Epithelial cell of prostate (primary cell): Measurements from ENCODE around the gene CDC6.
A peak's percentile ranks its signal among the peaks of the same experiment; 100 is the strongest.

Source experiments
- DNase-seq: peaks from one replicate; pipeline ENCODE4 v3.0.0-alpha.2; 2011; ENCODE audit warnings: low read depth, low spot score
- H3K27ac ChIP-seq: fragments of 450-650 bp; 2 replicates; pipeline ENCODE4 v1.5.1; 2017; ENCODE audit warnings: mild to moderate bottlenecking

CDC6 gene, protein sequence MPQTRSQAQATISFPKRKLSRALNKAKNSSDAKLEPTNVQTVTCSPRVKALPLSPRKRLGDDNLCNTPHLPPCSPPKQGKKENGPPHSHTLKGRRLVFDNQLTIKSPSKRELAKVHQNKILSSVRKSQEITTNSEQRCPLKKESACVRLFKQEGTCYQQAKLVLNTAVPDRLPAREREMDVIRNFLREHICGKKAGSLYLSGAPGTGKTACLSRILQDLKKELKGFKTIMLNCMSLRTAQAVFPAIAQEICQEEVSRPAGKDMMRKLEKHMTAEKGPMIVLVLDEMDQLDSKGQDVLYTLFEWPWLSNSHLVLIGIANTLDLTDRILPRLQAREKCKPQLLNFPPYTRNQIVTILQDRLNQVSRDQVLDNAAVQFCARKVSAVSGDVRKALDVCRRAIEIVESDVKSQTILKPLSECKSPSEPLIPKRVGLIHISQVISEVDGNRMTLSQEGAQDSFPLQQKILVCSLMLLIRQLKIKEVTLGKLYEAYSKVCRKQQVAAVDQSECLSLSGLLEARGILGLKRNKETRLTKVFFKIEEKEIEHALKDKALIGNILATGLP

GRCh38 chr17:40287494-40288369 is at the start of gene CDC6:
Gene CDC6, plus strand, starts transcription at chr17:40287879. Its CDS starts 1,542 bp downstream, at chr17:40289421.
- peak; percentile 94 for DNase-seq
- H3K27ac ChIP-seq = peak within 1 kb of the TSS; percentile 19

- H3K27ac ChIP-seq = no peak overlapping the region
- no peak for DNase-seq
These were observed 46.3 kb upstream of the CDC6 start for GRCh38 chr17:40241252-40241834.

DNA sequence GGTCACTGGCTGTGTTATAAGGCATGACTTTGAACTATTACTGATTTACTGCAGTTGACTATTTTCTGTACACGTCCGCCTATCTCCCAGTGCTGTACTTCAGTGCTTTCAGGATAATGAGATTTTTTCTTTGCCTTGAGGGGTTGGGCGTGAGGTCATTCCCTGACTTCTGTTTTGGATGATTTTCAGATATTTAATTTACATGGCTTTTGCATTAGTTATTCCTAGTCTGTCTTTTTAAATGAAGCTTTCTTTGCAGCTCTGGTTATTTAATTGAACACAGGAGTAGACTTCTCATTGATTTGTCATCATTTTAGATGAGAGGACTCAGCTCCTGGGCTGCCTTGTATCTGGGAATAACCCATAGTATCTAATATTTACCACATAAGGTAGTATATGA is 44.9 kb upstream of the CDC6 start:
- DNase-seq = no peak
- H3K27ac ChIP-seq = no peak overlapping the region

- no peak overlapping the region for H3K27ac ChIP-seq
- DNase-seq = no peak
These were observed 43.9 kb upstream of the CDC6 start for GRCh38 chr17:40243761-40244160.

- no peak for DNase-seq
- no peak overlapping the region for H3K27ac ChIP-seq
These were observed 43.4 kb upstream of the CDC6 start for GRCh38 chr17:40244255-40244654.

- no peak for DNase-seq
- H3K27ac ChIP-seq = no peak overlapping the region
These were observed 39.7 kb upstream of the CDC6 start for GRCh38 chr17:40247926-40248495.

DNA sequence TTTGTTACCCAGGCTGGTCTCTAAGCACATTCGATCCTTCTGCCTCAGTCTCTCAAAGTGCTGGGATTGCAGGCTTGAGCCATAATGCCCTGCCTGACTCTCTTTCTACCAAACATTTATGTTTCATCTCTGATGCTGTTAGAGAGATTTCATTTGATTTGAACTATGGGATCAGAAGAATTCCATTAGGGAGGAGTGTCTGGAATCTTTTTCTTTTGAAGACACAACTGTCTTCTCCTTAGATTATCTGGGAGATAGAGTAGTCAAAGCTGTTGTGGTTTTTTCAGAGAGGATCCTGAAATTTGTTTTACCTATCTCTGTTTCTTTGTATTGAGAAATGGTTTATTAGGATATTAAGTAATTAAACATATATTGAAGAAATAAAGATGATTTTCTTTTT is 39.2 kb upstream of the CDC6 start:
- DNase-seq = no peak
- H3K27ac ChIP-seq = no peak overlapping the region

GRCh38 chr17:40251576-40251975 is 36.1 kb upstream of the CDC6 start:
- peak overlapping the region; percentile 25 for H3K27ac ChIP-seq
- DNase-seq = peak; percentile 16

GRCh38 chr17:40253565-40253964 is 34.1 kb upstream of the CDC6 start:
- no peak for DNase-seq
- no peak overlapping the region for H3K27ac ChIP-seq

DNA sequence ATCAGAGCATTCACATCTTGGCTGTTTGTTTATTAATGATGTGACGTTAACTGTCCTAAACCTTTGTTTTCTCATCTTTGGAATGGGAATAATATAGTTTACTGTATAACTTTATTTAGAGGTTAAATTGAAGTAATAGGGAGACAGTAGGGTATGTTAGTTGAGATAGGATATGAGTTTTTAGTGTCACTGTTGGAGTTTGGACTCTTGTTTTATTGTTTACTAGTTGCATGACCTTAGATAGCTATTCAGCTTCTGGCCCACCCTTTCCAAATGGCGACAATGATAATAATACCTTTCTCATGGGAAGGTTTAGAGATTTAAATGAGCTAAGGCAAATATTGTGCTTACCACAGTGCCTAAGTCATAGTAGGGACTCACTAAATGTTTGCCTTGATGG is 28.2 kb upstream of the CDC6 start:
- no peak overlapping the region for H3K27ac ChIP-seq
- no peak for DNase-seq

GRCh38 chr17:40260528-40260927 is 27.2 kb upstream of the CDC6 start:
- DNase-seq = no peak
- no peak overlapping the region for H3K27ac ChIP-seq

DNA sequence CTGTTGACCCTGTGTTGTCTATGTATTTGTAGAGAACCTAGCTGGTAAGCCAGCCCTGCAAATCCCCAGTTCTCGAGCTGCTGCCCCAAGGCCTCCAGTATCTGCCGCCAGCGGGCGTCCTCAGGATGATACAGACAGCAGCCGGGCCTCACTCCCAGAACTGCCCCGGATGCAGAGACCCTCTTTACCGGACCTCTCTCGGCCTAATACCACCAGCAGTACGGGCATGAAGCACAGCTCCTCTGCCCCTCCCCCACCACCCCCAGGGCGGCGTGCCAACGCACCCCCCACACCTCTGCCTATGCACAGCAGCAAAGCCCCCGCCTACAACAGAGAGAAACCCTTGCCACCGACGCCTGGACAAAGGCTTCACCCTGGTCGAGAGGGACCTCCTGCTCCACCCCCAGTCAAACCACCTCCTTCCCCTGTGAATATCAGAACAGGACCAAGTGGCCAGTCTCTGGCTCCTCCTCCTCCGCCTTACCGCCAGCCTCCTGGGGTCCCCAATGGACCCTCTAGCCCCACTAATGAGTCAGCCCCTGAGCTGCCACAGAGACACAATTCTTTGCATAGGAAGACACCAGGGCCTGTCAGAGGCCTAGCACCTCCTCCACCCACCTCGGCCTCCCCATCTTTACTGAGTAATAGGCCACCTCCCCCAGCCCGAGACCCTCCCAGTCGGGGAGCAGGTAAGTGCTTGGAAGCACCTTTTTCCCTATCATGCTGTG is 23.1 kb upstream of the CDC6 start:
- no peak for DNase-seq
- no peak overlapping the region for H3K27ac ChIP-seq

DNA sequence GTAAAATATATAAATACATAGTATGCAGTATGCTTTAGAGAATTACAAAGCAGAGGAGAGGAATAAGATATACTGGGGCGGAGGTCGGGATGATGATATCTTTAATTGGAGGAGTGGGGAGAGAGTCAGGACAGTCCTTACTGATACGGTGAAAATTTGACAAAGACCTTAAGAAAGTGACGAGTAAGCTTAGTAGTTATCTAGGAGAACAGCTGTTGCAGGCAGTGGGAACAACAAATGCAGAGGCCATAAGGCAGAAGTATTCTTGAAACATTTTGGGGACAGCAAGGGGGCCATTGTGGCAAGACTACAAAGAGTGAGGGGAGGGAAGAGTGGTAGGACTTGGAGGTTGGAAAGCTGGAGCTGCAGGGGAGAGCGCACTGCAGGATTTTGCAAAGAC is 22.3 kb upstream of the CDC6 start:
- no peak for DNase-seq
- H3K27ac ChIP-seq = no peak overlapping the region

DNA sequence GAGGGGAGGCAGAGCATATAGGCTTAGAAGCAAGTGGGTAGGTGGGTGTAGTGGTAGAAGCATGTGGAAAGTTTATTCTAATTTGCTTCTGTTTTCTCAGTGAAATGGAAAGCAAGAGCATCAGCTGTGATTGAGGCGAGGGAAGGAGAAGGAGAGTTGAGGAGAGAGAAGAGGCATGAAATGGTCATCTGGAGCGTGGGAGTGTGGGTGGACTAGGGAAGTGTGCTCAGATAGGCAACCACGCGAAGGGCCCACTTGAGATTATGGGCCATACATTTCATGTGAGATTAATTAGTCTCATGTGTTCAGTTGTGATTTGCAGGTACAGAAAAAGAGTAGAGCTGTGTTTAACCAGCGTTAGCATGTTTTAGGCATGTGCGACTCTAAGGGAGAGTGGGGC is 20.8 kb upstream of the CDC6 start:
- no peak overlapping the region for H3K27ac ChIP-seq
- DNase-seq = no peak

DNA sequence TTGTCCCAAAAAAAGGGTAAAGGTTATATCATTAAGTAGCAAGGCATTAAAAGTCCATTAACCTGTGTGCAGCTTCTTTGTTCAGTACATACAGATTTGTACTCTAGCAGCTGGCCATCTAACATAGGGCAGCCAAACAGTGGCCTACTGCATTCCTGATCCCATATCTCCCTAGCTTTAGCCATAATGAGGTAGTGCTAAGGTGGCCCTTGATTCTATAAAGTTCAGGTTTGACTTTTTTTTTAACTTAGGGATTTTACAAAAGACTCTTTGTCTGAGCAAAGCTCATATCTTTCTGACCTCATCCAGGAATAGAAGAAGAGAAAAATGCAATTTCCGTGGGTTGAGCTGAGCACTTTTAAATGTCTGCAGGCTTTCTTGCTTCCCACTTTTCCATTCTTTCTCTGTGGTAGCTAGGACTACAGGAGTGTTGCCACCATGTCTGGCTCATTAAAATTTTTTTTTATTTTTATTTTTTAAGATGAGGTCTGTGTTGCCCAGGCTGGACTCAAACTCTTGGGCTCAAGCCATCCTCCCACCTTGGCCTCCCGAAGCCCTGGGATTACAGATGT is 19.5 kb upstream of the CDC6 start:
- DNase-seq = no peak
- H3K27ac ChIP-seq = no peak overlapping the region

DNA sequence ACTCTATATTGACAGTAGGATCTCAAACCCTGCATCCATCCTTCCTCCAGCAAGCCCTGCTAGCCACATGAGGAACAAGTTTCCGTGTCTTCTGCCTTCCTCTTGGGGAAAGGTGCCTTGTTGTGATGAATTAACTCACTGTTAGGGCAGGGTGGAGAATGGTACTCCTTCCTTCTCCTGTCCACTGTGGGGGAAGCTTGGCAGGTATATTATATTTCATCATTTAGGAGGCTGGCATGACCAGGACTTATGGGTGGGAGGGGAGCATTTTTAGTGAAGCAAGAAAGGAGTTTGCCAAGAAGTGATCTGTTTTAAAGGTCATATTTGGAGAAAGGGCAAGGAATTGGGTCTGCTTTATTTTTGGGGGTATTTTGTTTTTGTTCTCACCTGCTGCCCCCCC is 9.3 kb upstream of the CDC6 start:
- no peak for DNase-seq

GRCh38 chr17:40279402-40279801 is 8.3 kb upstream of the CDC6 start:
- no peak for DNase-seq
- no peak overlapping the region for H3K27ac ChIP-seq

More for the DNA sequence above, 9.3 kb upstream of the CDC6 start:
- no peak overlapping the region for H3K27ac ChIP-seq

DNA sequence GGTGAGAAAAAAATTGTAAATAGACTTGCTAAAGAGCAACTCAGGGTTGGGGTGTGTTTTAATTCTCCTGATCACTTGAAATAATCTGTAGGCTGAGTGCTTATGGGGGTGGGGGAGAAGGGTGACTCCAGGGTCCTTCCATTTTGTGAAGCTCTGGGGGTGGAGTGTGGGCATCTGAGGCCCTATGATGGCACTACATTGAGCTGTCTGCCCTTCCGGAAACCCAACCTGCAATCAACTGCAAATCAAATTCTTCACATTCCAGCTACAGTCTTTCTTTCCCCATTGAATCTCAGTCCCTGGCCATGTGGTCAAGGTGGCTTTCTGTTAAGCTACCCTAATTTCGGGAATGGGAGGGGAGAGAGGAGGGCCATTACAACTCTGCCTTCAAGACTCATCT is 6.0 kb upstream of the CDC6 start:
- no peak overlapping the region for H3K27ac ChIP-seq

GRCh38 chr17:40283662-40284061 is 4.0 kb upstream of the CDC6 start:
- H3K27ac ChIP-seq = peak overlapping the region; percentile 94
- DNase-seq = peak; percentile 91

More for the DNA sequence above, 6.0 kb upstream of the CDC6 start:
- no peak for DNase-seq
